NCI-H1436 treated with DMSO at 0.1 percent for 48 hours (cell line): ENCODE measurements around the gene DAP.

Experiments used
- DNase-seq: peaks from one replicate; lab custom pipeline; 2025; lab: John Stamatoyannopoulos, UW

The DAP gene

DNA sequence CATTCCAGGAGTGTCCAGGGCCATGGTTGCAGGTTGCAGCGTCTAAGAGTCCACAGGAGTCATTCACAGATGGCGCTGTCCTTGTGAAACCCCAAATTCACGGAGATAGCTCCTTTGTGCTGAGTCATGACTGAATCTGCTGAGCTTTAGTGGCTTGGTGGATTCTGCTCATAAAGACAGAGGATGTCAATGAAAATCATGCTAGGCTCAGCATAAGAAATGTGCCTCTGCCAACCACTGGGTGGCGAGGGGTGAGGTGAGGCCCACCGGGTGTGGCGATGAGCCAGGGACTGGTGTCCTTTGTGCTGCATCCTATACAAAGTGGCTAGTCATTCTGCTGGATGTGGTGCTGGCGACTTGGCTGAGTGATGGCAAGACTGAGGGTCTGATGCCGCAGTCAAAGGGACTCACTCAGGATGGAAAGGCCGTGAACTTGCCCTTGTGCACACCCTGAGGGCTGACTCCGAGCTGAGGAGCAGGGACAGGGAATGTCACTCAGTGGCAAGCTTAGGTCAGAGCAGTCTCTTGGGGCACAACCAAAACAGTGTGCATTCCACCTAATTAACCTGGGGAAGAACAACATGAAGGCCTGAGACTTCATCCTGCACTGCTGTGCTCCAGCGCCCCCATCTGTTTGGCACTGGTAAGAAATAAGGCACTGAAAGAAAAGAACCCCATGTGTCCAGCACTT, 71.5 kb downstream of the DAP start:
- DNase-seq, result no peak

- DNase-seq, result no peak
Observed at GRCh38 chr5:10688651-10689171, 72.3 kb downstream of the DAP start.

DNA sequence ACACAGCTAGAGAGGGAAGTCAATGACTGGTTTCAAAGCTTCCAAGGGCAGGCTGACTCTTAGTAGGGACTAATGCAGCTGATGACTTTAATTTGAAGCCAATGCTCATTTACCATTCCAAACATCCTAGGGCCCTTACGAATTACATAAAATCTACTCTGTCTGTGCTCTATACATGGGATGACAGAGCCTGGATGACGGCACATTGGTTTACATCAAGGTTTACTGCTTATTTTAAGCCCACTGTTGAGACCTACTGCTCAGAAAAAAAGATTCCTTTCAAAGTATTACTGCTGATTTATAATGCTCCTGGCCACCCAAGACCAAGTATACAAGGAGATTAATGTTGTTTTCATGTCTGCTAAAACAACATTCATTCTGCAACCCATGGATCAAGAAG, 74.1 kb downstream of the DAP start:
- no peak for DNase-seq

GRCh38 chr5:10685115-10685521, 75.9 kb downstream of the DAP start:
- DNase-seq, result no peak

- DNase-seq, result no peak
Observed at GRCh38 chr5:10684303-10685086, 76.5 kb downstream of the DAP start.

- no peak for DNase-seq
Observed at GRCh38 chr5:10682801-10683525, 78.1 kb downstream of the DAP start.

- no peak for DNase-seq
Observed at GRCh38 chr5:10681731-10682679, 79.0 kb downstream of the DAP start.

GRCh38 chr5:10680876-10681481, 80.1 kb downstream of the DAP start:
- DNase-seq, result no peak

DNA sequence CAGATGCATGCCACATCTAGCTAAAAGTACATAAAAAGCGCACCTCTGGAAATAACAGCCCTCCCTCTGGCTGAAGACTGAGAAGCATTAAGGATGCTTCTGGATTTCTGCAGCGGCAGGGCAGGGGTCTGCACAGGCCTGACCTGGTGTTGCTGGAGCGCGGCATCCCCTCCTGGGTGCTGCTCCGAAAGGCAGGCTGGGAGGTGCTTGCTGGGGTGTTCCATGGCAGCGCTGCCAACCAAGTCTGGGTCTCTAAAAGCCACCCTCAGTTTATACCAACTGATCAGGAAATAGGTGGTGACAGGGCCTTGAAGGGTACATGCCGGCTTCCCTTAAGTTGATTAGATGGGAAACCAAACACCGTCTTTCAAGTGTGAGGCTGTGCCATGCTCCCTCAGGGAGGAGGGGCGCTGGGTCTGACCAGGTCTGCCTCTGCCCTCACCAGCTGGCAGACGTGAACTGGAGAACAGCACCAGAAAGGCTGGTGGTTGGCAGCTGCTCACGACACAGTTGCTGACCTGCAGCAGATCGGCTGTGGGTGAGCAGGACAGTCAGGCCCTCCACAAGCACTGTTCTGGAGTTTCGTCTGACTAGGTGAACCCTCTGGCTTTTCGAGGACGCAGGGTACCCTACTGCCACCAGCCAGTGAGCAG, 81.6 kb downstream of the DAP start:
- DNase-seq, result no peak

GRCh38 chr5:10678244-10678643, 82.8 kb downstream of the DAP start:
- no peak for DNase-seq

DNA sequence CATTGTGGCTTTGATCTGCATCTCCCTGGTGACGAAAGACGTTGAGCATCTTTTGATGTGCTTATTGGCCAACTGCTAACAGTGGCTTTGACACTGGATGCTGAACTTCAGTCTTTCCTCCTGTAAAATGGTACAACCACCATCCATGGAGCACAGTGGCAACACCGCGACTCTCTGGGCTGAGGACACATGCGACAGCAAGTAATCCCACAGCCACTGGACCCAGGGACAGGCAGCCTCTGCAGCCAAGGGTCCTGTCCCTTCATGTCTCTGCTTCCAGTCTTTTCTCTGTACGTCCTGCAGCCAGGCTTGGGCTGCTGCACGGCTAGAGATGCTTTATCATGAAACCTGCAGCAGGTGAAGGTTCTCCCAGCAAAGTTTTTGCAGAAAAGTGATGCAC, 83.5 kb downstream of the DAP start:
- no peak for DNase-seq

GRCh38 chr5:10676946-10677345, 84.1 kb downstream of the DAP start:
- no peak for DNase-seq

GRCh38 chr5:10676224-10676623, 84.8 kb downstream of the DAP start:
- no peak for DNase-seq

GRCh38 chr5:10675177-10675700, 85.8 kb downstream of the DAP start:
- no peak for DNase-seq

DNA sequence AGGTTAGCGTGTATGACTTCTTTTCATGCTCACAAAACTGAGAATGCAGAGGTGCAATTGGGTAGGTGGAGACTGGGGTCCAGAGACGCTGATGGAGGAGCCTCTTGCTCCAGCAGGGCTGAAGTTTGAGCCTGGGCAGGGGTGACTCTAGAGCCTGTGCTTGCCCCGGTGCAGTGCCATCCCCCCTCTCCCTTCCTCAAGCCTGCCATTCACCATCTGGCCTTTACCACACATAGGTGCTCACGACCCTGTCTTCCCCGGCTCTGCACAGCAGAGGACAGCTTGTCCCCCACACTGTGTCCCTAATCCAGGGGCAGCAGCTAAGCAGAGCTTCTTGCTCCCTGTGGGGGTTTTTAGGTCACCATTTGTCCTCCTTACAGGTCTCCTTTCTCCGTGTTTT, 86.5 kb downstream of the DAP start:
- DNase-seq, result no peak

GRCh38 chr5:10674096-10674495, 86.9 kb downstream of the DAP start:
- no peak for DNase-seq

DNA sequence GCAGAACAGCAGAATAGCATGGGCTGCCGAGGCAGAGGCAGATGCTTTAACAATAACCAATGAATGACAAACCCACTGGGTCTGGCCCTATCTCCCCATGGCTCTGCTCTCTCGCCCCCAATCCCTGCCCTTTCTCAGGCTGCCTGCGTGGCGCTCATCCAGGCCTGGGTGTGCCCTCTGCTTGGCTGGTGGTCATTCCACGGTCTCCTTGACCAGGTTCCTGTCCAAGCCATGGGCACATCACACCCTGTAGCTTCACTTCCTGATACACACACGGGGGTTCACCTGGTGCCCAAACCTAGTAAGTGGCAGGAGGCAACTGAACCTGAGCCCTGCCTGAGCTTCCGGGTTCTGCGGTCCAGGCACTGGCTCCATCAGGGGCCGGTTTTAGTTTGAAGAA, 87.6 kb downstream of the DAP start:
- DNase-seq, result no peak

DNA sequence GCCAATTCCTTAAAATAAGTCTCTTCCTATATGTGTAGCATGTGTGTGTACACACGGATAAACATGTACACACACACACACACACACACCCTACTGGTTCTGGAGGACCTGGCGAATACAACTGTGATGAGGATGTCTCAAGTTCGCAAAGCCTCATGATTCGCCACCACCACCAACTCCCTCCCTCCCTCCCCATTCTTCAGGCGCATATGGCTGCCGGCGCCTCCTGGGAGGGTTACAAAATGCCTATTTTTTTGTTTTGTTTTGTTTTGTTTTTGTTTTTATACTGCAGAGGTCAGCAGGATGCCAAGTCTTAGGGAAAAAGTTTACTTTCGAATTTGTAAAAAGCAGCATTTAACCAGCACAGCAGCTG, 88.0 kb downstream of the DAP start:
- DNase-seq, result no peak

DNA sequence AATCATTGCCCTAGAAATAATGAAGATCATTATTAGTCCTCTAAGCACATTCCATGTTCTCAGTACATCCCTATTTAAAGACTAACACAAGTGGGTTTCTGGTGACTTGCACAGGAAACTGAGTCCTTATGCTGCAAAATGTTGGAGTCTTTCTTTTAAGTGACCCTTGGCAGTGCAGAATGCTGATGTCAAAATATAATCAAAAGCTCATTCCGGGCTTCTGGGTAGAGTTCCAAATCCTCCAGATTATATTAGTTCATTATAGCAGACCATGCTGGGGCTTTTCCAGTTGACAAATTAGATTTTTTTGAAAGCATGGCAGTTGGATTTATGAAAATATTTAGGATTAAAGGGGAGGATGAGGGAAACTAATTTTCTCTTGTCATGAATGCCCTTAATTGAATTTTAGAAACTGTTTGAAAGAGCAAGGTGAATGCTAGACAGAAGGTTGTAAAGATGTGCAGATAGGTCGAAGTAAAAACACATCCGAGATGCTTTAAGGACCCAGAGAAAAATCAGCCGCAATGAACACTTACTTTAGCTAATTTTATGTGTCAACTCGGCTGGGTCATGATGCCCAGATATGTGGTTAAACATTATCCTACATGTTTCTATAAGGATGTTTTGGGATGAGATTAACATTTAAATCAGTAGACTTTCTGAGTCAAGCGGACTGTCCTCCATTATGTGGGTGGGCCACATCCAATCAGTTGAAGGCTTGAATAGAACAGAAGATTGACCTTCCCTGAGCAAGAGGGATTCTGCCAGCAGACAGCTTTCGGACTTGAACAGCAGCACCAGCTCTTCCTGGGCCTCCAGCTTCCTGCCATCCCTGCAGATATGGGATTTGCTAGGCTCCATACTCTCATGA, 88.7 kb downstream of the DAP start:
- no peak for DNase-seq
